Retinal pigment epithelial cell (primary cell): ENCODE results near the gene ACBD4.
A peak's percentile ranks its signal among the peaks of the same experiment; 100 is the strongest.

Experiments used
- DNase-seq: peaks from one replicate; pipeline ENCODE4 v3.0.0-alpha.2; 2010; ENCODE audit warnings: low read depth
- H3K4me3 ChIP-seq: 2 replicates; pipeline ENCODE4 v1.5.1; 2011; ENCODE audit warnings: mild to moderate bottlenecking, low read length, control low read depth, moderate library complexity
- TF ChIP-seq, protein P1 (sequence below): conservative IDR thresholded peaks from 2 replicates; pipeline ENCODE4 v1.5.1; 2011; ENCODE audit warnings: low read depth, low read length, control low read depth, inconsistent platforms

Gene ACBD4

GRCh38 chr17:45108595-45109521 is 26.6 kb upstream of the ACBD4 start:
- DNase-seq = no peak
- TF ChIP-seq, protein P1, sequence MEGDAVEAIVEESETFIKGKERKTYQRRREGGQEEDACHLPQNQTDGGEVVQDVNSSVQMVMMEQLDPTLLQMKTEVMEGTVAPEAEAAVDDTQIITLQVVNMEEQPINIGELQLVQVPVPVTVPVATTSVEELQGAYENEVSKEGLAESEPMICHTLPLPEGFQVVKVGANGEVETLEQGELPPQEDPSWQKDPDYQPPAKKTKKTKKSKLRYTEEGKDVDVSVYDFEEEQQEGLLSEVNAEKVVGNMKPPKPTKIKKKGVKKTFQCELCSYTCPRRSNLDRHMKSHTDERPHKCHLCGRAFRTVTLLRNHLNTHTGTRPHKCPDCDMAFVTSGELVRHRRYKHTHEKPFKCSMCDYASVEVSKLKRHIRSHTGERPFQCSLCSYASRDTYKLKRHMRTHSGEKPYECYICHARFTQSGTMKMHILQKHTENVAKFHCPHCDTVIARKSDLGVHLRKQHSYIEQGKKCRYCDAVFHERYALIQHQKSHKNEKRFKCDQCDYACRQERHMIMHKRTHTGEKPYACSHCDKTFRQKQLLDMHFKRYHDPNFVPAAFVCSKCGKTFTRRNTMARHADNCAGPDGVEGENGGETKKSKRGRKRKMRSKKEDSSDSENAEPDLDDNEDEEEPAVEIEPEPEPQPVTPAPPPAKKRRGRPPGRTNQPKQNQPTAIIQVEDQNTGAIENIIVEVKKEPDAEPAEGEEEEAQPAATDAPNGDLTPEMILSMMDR = no peak
- H3K4me3 ChIP-seq = no peak overlapping the region

DNA sequence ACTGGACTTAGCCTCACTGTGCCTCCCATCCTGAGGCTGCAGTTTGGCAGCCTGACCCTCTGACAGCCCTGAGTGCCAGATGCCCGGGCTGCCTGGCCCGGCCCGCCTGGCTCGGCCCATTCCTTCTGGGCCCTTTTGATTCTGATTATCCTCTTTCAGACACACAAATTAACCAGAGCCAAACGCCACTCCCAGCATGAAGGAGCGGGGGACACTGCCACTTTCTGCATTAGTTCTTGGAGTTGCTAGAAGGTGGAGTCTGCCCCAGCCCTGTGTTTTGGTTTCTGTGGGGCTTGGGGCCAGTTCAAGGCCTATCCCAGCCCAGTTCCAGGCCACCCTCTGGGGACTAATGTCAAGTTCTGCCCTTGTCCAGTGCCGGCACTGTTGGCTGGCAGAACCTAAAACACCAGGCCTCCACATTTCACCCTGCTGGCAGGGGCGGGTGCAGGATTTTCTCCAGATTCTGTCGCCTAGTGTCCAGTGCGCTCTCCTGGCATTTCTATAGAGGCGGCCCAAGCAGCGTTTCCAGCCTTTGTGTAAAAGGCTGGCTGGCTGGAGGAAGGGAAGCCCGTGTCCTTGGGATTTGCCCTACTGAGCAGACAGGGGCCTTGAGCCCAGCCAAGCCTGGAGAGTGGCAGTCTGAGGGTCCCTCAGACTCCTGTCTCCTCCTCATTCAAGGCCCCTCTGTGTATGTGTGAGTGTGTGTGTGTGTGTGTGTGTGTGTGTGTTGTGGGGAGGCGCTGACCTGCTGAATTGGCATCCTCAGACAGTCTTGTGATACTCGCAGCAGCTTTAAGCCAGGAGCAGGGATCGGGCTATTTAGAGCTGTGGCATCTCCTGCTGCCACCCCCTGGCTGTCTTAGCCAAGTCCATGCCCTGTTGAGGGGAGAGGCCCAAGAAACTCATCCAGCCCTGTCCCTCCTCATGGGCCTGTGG is 24.5 kb upstream of the ACBD4 start:
- H3K4me3 ChIP-seq = no peak overlapping the region
- TF ChIP-seq, protein P1 = peak; percentile 49
- peak; percentile 89 for DNase-seq

- H3K4me3 ChIP-seq = no peak overlapping the region
- no peak for DNase-seq
- TF ChIP-seq, protein P1 = no peak
Measured at GRCh38 chr17:45111850-45112249, 23.6 kb upstream of the ACBD4 start.

- no peak for DNase-seq
- TF ChIP-seq, protein P1 = no peak
- H3K4me3 ChIP-seq = no peak overlapping the region
Measured at GRCh38 chr17:45112559-45113423, 22.7 kb upstream of the ACBD4 start.

DNA sequence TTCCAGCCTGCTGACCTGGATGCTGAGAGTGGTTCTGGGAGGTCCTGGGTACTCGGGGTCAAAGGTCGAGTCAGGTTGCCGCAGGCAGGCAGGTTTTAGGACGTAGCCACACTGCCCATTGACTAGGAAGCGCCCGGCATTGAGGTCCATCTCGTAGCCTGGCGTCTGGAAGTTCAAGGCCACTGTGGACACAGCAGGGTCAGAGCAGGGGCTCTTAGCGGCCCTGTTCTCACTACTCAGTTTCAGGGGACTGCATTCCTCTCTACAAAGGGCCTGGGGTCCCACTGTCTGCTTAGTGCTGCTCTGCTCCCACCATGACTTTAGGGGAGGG is 22.1 kb upstream of the ACBD4 start:
- TF ChIP-seq, protein P1 = no peak
- no peak for DNase-seq
- H3K4me3 ChIP-seq = no peak overlapping the region

DNA sequence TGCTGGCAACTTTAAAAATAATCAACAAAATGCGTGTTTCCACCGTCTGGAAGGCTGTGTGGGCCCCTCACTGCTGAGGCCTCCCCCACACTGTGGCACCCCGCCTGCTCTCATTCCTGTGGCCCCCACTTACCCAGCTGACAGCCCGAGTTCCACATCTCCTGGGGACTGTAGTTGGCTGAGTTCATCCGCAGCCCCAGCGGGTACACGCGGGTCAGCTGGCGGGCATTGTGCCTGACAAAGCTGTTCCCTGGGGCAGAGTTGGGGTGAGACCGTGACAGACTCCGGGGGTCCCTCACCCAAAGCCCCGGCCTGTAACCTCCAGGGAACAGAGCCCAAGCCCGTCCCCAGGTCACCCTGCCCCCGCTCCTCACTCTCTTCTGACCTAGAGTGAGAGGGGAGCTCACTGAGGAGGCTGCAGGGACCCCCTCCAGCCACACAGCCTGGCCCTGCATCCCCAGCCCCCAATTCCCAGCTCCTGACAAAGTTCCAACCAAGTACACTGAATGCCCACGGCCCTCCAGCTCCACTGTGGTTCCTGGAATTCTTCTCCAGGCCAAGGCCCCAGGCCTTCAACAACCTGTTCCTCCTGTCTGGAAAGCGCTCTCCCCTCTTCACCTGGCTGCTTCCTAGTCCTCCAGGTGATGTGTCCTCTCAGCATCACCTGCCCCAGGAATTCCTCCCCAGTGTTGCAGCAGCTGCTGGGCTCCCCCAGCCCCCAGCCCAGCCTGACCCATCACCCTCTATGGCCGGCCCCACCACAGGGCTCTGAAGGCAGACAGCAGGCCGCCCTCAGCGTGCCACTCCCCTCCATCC is 21.2 kb upstream of the ACBD4 start:
- DNase-seq = no peak
- TF ChIP-seq, protein P1 = no peak
- H3K4me3 ChIP-seq = no peak overlapping the region
